ENCODE results near the gene KLHL12.

The KLHL12 gene

DNA sequence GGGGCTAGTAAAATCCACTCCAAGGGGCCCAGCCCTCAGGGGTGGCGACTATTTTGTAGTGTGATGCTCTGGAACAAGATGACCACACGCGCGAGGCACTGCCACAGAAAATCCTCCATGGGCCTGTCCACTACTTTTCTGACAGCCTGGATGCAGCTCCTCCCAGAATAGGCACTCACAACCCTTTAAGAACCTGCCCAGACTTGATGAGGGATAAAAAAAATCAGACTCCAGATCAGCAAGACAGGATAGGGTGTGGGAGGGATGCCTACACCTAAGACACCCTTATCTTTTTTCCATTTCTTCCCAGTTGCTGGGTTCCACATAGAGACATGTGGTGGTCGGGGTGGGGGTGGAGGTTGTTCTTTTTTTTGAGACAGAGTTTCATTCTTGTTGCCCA lies 82.8 kb downstream of the KLHL12 start:
- no peak for TF ChIP-seq CTCF (IDR thresholded peaks at IDR 0.05)

DNA sequence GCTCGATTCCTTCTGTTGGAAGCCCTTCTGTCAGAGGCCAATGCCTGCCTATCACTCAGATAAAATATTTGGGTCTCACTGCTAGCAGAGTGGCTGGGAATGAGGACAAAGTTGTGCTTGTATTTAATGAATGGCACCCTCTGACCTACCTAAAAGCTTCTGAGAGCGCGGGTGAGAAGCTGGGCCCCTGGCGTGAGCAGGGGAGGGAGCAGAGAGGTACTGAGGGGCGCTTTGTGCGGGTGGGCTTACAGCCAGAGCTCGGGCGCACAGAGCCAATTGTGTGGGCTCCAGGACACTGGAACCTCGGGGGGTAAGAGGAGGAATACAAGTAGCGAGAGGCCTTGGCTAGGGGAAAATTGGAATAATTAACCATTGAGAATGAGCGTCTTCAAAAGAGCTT lies 84.0 kb downstream of the KLHL12 start:
- no peak for TF ChIP-seq CTCF (IDR thresholded peaks at IDR 0.05)

Measured in LNCAP (cell line).